ENCODE data around the gene RCC1.

Gene RCC1

GRCh38 chr1:28503117-28503516 lies 2.7 kb upstream of the RCC1 start:
- ChIA-PET POLR2A (interaction anchor here (2.1 kb wide), 1 partner anchor 79 kb away, joined by 7 read pairs; no protein-coding TSS in a partner anchor), CTCF (interaction anchor here (1.3 kb wide), 1 partner anchor 9 kb away, joined by 3 read pairs; no protein-coding TSS in a partner anchor)
- TF ChIP-seq, protein P1, sequence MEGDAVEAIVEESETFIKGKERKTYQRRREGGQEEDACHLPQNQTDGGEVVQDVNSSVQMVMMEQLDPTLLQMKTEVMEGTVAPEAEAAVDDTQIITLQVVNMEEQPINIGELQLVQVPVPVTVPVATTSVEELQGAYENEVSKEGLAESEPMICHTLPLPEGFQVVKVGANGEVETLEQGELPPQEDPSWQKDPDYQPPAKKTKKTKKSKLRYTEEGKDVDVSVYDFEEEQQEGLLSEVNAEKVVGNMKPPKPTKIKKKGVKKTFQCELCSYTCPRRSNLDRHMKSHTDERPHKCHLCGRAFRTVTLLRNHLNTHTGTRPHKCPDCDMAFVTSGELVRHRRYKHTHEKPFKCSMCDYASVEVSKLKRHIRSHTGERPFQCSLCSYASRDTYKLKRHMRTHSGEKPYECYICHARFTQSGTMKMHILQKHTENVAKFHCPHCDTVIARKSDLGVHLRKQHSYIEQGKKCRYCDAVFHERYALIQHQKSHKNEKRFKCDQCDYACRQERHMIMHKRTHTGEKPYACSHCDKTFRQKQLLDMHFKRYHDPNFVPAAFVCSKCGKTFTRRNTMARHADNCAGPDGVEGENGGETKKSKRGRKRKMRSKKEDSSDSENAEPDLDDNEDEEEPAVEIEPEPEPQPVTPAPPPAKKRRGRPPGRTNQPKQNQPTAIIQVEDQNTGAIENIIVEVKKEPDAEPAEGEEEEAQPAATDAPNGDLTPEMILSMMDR (IDR thresholded peaks at IDR 0.05; ENCODE audit: control extremely low read depth, extremely low read depth, low read depth, missing control alignments), result no peak
- no peak for DNase-seq (ENCODE audit: extremely low spot score)

- CTCF ChIA-PET, result interaction anchor here (1.5 to 4.4 kb wide), 2 partner anchors 11 to 147 kb away, joined by 3 to 25 read pairs; no protein-coding TSS in a partner anchor
- POLR2A ChIA-PET, result interaction anchor here (0.6 to 5.4 kb wide), 5 partner anchors 16 to 241 kb away, joined by 3 to 36 read pairs (median 5); no protein-coding TSS in a partner anchor
- TF ChIP-seq, protein P1 (IDR thresholded peaks at IDR 0.05; ENCODE audit: control extremely low read depth, extremely low read depth, low read depth, missing control alignments), result no peak
- DNase-seq (ENCODE audit: extremely low spot score), result no peak
These were observed 1.0 kb downstream of the RCC1 start for GRCh38 chr1:28506907-28507246.

DNA sequence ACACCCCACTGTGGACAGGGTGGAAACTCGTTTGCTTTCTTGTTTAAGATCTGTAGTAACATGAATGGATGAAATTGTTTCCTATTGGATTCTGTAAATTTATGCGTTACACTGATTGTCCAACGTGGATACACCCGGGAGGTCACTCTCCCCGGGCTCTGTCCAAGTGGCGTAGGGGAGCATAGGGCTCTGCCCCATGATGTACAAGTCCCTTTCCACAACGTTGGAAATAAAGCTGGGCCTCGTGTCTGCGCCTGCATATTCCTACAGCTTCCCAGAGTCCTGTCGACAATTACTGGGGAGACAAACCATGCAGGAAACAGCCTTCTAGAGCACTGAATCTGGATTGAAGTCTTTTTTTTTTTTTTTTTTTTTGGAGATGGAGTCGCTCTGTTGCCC lies 1.4 kb downstream of the RCC1 start:
- POLR2A ChIA-PET, result interaction anchor here (0.6 to 5.4 kb wide), 5 partner anchors 16 to 241 kb away, joined by 3 to 36 read pairs (median 5); no protein-coding TSS in a partner anchor
- DNase-seq (ENCODE audit: extremely low spot score), result no peak
- TF ChIP-seq, protein P1 (IDR thresholded peaks at IDR 0.05; ENCODE audit: control extremely low read depth, extremely low read depth, low read depth, missing control alignments), result no peak
- CTCF ChIA-PET, result interaction anchor here (1.6 to 4.4 kb wide), 3 partner anchors 10 to 370 kb away, joined by 5 to 25 read pairs (median 7); no protein-coding TSS in a partner anchor

- ChIA-PET CTCF (interaction anchor here (0.8 to 4.4 kb wide), 7 partner anchors 8 to 369 kb away, joined by 3 to 25 read pairs (median 5); partner anchors contain the start of gene YTHDF2), POLR2A (interaction anchor here (0.7 to 5.4 kb wide), 6 partner anchors 69 to 242 kb away, joined by 3 to 36 read pairs (median 4); no protein-coding TSS in a partner anchor)
- no peak for DNase-seq (ENCODE audit: extremely low spot score)
These were observed 2.0 kb downstream of the RCC1 start for GRCh38 chr1:28507646-28508434.

GRCh38 chr1:28508435-28508754 lies 2.6 kb downstream of the RCC1 start:
- ChIA-PET CTCF (interaction anchor here (0.8 to 4.4 kb wide), 9 partner anchors 9 to 369 kb away, joined by 3 to 25 read pairs (median 5); partner anchors contain the start of gene YTHDF2), POLR2A (interaction anchor here (0.9 to 5.4 kb wide), 3 partner anchors 70 to 95 kb away, joined by 4 to 36 read pairs (median 4); no protein-coding TSS in a partner anchor)
- TF ChIP-seq, protein P1 (IDR thresholded peaks at IDR 0.05; ENCODE audit: control extremely low read depth, extremely low read depth, low read depth, missing control alignments), result no peak
- DNase-seq (ENCODE audit: extremely low spot score), result no peak

More at GRCh38 chr1:28507646-28508434, 2.0 kb downstream of the RCC1 start:
- TF ChIP-seq, protein P1 (IDR thresholded peaks at IDR 0.05; ENCODE audit: control extremely low read depth, extremely low read depth, low read depth, missing control alignments), result no peak

DNA sequence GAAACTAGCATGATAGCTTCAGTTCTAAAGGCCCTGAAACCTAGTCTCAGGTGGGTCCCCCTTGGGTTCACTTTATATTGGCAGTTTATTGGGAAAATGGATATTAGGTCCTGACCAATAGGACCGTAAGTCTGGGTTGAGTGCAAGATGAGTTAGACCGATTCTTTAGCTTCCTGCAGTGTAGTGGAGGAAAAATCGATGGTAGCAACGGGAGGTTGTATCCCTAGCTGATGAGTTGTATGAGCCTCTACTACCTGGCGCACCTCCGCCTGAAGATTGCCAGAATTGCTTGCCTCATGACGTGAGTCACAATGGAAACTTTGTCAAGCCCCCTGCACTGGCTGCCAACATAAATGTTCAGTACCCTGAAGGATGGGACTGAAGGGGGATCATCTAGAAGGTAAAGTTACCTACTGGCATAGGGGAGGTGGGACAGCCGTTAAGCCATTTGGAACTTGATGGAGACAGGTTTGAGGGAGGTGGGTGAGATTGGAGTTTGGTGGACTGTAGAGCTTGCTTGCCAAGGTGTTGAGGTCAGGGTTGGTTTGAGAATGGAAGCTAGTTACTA lies 3.9 kb downstream of the RCC1 start:
- TF ChIP-seq, protein P1 (IDR thresholded peaks at IDR 0.05; ENCODE audit: control extremely low read depth, extremely low read depth, low read depth, missing control alignments), result no peak
- no peak for DNase-seq (ENCODE audit: extremely low spot score)
- ChIA-PET POLR2A (interaction anchor here (0.6 to 5.4 kb wide), 6 partner anchors 45 to 889 kb away, joined by 3 to 36 read pairs (median 4); no protein-coding TSS in a partner anchor), CTCF (interaction anchor here (0.6 to 4.4 kb wide), 7 partner anchors 8 to 261 kb away, joined by 3 to 25 read pairs (median 4); no protein-coding TSS in a partner anchor)

All from GM10248 (cell line).